Stimulated activated CD8-positive, alpha-beta memory T cell treated with anti-CD3 and anti-CD28 coated beads, Interleukin-4, amount 100 ng/mL, for 4 hours (primary cell): Measurements from ENCODE around the gene SIX1.

Experiments
- DNase-seq, 2 donors: peaks; one replicate each; pipeline ENCODE4 v3.0.0-alpha.2; 2020; ENCODE audit warnings: low read depth in 2 of 2, low spot score in 1 of 2

SIX1 gene

DNA sequence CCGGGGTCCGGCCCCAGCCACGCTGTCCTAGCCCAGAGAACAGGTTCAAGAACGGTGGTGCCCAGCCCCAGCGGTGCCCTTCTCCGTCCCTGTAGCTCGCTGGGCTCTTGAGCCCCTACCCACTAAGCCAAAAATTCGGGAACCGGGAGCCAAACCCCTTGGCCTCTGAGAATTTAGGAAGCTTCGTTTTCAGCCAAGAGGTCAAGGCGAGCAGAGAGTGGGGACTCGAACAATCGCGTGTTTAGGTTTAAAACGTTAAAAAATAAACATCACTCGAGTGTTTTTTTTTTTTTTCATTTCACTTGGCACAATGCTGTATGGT is 6.2 kb downstream of the SIX1 start:
- DNase-seq, result no peak

DNA sequence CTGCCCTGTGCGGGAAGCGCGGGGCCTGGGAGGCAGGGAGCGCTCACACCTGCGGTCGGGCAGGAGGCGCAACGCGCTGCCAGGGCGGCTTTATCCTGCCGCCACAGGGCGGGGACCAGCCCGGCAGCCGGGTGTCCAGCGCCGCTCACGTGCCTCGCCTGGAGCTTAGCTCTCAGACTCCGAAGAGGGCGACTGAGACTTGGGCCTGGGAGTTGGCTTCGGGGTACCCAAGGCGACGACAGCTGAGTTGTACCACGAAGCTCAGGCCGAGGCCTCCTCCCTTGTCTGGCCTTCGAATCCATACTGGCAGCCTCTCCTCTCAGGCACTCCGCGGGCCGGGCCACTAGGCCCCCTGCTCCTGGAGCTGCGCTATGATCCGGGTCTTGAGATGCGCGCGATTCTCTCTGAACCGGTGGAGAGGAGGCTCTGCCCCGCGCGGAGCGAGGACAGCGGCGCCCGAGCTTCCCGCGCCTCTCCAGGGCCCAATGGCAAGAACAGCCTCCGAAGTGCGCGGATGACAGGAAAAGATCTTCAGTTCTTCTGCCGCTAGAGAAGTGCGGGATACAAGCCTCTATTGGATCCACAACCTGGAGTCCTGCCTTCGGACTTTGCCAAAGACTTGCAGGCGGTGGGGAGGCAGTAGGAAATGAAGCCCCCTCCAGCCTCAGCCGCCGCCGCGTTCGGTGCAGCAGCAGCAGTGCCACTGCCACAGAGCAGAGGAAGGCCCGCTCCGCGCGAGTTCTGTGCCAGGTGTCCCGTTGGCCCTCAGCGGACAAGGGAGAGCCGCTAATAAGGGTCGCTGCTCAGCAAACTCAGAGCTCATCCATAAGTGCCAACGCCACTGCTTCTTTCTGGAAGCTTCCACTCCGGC is 6.8 kb downstream of the SIX1 start:
- no peak for DNase-seq

DNA sequence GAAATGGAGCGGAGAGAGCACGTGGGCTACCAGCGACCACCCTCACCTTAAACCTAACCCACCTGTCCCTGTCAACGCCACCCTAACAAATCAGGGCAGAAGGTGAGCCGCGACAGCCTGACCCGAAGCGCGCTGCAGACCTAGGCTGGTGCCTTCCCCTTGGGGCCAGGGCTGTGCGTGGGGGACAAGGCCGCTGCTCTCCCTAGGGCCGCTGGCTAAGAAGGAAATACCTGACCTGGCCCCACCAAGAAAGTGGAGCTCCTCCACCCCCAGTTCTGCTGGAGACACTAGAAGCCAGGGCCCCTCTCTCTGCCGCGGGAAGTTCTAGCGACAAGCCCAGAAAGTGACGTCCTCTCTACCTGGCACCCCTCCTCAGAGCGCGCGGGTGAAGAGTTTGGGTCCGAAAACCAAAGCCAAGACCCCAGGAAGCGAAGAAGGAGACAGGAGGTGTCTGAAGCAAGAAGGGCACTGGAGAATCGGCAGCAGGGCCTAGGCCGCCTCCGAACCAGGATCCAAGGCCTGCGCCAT is 7.5 kb downstream of the SIX1 start:
- no peak for DNase-seq

DNA sequence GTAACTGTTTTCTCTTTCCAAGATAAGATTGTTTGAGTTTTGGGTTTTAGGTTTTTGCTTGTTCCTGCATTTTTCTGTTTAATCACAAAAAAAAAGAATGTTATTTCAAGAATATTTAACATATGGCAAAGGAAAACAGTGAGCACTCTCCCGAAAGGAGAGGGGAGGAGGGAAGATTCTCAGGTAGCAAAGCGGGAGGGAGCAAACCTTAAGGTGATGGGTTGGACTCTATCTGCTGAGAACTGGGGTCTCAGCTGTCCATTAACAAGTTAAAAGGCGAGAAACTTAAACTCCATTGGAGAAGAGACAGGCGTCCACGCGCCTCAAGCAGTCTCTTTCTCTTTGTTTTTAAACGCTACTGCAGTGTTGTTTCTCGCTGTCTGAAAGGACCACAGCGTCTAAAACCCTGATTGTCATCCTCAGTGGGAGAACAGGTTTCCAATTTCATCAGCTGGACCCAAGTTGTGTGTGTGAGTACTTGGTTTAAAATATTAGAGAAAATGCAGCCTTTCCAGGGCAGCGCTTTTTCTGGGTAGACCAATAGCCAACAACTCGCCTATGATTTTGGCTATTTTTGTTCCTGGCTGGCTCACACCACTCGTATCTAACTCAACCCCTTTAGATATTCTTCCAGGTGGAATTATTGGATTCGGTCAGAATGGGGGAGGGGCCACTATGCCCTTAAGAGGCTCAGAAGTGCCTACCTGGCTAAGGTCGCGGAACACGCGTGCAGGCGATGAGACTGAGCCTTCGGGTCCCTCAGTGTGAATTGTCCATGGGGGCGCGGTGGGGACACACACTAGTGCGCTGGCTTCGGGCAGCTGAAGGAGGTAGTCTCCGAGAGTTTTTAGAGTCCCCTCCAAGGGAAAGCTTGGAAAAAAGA is 8.2 kb downstream of the SIX1 start:
- DNase-seq, result no peak

DNA sequence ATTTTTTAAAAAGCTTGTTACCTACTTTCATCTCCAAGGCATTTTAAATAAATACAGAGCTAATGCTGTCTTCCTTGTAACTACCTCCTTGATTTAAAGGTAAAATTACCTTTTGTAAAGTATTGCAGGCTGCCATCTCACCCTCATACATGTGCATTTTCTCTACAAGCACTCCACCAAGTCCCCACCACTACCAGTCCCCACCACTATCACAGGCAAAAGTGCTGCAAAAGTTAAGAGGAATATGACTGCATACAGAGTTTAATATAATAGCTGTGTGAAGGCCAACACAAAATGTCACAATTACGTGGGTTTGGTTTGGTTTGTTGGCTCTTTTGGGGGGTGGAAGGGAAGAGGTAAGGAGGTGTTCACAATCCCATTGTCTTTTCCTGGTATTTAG is 9.6 kb downstream of the SIX1 start:
- no peak for DNase-seq

DNA sequence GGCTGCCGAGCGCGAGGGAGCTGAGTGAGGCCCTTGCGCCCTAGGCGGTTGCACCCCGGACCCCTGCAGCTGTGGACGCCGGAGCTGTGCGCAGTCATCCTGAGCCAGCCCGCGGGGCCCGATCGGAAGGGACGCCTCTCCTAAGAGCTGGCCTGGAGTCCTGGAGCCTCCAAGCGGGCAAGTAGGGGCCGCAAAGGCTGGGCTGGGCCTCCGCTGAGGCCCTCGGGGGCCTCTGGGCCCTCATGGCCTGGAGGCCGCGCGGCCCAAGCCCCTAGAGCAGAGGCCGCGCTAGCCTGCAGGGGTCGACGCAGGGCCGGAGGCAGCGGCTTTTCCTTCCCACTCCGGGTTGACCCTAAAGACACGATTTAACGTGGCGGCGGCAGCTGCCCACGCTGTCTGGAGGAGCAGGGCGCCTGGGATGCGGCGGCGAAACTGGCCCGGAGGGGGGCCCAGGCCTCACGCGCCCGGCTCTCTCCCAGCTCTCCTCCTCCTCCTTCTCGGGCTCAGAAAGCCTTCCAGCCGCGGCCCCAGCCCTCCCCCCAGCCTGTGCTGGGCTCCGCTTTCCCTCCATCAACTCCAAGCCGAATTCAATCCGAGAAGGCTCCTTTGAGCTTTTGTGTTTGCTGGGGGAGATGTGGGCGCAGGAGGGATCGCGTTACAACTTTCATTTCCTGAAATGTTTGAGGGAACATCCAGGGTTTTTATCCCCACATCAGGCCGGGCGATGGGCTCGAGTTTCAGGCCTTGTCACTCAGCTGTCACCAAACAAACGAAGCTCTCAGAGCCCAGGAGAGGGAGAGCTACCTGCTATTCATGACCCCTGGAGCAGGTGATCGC is 11.6 kb downstream of the SIX1 start:
- no peak for DNase-seq

DNA sequence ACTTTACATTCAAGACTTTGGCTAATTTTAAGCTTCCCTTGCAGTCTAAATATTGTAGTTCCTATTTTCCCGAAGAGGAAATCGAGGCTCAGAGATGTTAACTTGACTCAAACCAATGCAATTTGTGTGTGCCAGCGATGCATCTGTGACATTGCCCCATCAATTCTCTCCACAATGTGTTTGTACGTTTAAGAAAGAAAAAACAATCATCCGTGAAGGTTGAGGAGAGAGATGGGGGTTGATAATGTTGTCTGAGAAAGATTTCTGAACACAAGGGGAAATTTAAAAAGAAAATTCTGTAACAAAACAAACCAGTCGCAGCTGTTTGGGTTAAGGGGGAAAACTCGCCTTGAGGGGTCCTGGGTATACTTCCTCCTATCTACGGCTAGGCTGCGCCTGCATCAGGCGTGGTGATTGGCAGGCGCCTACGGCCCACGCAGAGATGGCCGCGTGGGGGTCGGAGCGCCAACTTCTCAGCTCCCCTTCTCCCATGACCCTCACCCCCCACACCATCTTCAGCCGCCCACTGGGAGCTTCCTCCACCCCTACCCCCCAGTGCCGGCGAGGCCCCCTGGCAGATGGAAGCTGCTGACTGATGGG is 12.3 kb downstream of the SIX1 start:
- no peak for DNase-seq

DNA sequence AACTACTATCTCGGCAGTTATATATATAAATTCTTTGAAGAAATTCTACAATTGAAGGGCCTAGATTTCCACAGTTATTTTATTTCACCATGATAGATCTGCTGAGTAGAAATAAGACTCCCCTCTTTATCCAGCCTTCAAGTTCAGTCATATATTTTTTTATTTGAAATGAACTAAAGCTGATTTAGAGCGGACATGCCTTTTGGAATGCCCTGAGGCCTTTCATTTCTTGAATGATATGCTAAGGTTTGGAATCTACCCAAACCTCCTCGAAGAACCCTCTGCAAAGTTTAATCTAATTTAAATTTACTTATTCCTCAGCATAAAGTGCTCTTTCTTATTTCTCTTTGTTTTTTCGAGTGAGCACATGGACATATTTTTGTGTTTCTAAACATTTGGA is 15.1 kb downstream of the SIX1 start:
- no peak for DNase-seq

DNA sequence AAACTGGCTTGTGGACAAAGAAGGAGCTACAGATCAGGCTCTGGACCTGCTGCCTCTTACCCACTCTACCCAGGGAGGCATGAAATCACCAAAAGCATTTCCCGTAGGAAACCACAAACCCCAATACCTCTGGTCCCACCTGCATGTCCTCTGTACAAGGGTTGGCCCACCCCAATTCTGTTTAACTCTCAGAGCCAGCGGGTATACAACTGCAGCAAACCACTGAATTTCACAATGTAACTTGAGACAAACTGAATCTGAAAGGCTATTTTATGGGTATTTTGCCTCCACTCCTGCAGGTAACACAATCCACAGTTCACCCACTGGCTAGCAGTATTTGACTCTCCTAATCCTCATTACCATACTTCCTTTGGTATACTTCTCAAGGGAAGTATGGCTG is 16.5 kb downstream of the SIX1 start:
- no peak for DNase-seq

DNA sequence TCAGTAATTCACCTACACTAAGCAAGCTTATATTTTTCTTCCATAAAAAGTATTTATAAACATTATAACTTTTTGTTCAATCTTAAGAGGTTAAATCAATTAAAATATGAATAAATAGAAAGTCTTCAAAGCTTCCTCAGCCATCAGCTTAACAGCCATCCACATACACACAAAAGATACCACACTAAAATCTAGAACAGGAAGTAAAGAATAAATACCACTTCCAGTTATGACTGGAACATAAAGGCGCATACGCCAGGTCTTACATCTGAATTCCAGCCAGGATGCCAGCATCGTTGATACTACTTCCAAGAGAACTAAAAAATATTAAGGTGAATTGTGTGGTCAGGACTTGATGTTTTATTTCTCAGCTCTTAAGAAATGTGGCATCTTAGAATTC is 17.0 kb downstream of the SIX1 start:
- no peak for DNase-seq

DNA sequence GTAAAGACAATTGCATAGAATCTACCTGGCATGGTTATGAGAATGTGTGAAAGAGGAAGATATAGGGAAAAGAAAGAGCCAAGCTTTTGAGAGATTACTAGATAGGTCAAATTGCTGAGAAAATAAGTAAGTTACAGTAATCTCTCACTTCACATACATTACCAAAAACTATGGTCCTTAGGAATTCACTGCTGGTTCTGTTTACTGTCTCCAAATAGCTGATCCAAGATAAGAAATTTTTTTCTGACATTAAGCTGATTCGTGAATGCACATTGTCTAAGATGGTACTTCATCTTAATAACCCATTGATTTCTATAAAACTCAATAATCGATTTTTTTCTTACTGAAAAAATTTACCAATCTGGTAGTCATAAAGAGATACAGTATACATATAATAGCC is 17.4 kb downstream of the SIX1 start:
- no peak for DNase-seq

DNA sequence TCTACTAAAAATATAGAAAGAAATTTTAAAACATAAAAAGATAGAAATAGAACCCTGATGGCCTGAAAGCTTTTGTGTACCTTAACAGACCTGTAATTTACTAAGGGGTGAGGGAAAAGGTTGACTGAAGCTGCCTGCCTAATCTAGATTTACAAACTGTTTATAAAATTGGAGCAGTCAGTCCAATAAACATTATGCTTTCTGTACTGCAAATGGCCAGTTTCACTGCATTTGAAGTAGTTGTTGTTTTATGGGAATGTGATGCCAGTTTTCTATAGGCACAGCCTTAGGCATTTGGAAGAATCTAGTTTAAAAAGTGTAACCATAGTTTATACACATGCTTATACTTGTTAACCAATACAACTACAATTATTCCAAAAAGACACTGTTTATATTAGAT is 19.1 kb downstream of the SIX1 start:
- no peak for DNase-seq

DNA sequence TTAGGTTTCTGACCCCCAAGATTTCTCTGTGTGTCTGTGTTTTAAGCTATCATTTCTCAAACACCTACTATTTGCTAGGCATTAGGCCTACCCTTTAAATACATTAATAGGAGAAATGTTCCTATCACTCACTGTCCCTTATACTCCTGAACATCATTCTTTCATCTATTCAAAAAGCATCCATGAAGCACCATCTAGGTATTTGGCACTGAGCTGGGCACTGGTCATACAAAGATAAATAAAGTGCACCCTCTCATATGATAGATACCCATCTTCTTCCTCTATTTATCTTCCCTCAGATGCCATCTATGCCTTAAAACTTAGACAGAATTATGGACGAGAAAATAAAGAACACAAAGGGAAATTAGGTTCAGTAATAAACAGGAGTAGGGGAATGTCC is 20.4 kb downstream of the SIX1 start:
- DNase-seq, result no peak

DNA sequence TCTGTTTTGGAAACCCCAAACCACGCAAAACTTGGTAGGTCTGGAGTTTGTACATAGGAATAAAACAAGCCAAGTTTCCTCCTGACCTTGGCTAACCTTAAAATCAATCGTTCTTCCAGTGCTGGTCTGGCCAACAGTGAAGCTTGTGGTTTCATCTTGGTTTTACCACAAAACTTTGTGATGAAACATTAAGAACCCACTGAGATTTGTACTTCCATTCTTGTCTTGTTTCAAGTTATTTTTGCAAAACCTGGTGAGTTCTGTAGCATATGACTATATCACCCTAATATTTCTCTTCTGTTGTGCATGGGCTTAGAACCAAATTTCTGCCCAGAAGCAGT is 26.4 kb downstream of the SIX1 start:
- DNase-seq, result no peak

DNA sequence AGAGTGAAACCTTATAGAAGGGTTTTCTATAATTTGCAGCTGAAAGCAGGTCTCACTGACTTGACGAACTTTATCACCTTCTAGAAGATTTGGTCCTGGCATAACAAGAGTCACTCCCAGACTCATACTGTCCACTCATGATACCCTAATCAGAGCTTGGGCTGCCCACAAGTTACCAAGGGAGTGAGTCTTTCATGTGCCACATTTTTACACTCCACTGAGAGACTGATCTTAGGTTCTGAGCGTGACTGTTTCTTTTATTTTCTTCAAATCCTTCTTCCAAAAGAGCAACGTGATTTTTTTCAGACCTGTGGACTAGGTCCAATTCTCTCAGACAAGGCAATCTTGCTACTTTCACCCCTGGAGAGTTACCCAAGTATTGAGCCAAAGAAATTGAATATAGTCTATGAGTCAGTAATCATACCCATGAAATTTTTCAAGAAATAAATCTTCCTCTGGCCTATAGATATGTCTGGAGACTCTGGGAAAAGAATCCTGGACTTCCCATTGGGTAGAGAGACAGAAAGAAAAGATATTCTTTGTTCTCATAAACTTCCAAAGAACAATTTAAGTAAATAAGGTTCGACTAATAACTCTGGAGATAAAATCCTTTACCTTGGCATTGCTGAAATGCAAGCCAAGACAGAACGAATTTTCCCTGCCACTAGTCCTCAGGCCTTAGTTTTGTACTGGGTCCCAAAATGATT is 26.9 kb downstream of the SIX1 start:
- DNase-seq, result no peak

DNA sequence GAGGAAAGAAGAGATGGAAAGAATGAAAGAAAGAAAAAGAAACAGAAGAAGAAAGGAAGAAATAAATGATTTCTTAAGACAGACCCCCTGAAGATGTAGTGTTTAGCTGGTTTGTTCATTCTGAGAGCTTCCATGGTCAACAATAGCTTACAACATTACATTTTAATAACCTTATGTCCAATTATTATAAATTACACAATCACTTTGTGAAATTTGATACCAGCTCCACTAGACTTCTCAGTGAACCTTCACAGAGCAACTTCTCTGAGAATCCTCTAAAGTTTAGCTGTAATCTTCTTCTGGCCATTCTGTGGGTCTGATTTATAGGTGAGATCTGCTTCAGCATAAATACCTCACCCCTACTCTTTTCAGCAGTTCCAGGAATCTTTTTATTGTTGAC is 27.9 kb downstream of the SIX1 start:
- no peak for DNase-seq

DNA sequence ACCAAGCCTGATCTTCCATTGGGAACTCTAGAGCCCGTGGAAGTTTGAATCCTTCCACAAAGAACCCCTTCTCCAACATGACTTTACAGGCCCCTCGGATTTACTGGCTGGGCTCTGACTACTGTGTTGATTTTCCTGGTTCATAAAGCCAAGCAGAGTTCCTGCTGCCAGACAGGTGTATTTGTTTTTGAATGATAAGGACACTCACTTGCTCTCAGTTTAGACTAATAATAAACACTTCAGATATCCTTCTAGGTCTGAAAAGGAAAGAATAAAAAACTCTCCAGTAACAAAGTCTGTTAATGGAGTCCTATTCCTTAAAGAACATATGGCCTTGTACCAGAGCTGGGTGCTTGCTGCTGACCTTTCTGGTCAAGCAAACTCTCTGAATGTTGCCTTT is 31.0 kb downstream of the SIX1 start:
- DNase-seq, result no peak

DNA sequence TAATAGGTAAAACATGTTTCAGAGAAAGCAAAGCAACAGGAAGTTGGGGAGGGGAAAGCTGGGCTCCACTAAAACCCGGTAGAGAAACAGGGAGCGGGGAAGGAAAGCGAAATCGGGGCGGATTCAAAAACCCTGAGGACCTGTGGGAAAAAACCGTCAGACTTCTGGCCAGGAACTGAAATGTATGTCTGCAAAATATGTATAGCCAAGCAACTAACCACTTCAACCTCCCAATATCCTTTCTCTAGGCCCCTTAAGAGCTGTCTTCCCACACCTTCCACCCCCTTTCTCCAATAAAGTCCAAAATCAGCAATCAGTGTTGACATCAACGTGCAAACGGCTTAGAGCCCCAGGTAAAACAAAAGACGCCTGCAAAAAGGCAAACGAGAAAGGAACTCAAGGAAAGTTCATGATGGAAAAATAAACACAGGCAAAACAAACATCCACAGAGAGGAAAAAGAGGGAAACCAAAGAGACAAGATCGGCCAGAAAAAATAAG is 32.8 kb downstream of the SIX1 start:
- no peak for DNase-seq

DNA sequence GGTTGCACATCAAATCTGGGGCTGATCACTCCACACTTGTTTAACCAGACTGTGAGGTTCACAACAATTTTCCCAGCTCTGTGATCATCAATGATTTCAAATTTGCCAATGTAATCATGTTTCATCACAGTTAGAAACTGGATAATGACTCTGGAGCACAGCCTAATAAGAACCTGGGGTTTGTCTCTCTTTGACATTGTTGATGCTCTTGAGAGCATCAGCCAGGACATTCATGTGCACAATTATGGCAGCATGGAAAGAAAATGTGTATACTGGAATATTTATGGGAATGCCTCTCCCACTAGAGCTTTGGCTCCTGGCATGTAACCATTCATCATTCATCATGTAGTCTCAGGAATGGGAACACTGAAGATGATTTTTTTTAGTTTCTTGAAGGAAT is 47.0 kb downstream of the SIX1 start:
- no peak for DNase-seq

DNA sequence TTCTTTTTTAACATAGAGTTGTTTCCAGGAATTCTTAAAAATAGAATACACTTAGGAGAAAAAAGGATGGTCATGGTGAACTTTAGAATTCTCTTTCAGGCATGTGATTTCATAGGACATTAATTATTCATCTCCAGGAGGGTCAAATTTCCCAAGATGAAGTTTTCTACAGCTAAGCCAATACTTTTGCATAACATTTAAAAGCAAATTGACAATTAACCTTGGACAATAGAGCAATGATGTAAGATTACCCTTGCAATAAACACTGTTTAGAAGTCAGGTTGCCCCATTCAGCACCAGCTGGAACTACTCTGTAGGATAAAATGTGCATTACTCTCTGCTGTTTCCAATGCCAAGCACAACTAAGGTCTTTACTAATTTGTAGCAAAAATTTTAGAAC is 49.5 kb downstream of the SIX1 start:
- no peak for DNase-seq
